ENCODE results near the gene NUDT6.

NUDT6 gene

DNA sequence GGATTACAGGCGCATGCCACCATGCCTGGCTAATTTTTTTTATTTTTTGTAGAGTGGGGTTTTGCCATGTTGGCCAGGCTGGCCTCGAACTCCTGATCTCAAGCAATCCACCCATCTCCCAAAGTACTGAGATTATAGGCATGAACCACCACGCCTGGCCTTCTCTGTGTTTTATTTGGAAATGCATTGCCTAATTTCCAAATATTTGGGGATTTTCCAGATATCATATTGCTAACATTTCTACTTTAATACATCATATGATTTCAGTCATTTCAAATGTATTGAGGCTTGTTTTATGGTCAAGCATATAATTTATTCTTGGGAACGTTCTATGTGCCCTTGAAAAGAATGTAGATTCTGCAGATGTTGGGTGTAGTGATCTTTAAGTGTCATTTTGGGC is 57.0 kb downstream of the NUDT6 start:
- Histone ChIP-seq H3K9me3 (ENCODE audit: control insufficient read depth, low read length) (no peaks in the 10 kb centered on the region), H3K4me2 (ENCODE audit: low read length) (no peak overlapping the region), H2AFZ (no peak overlapping the region), H3K36me3 (ENCODE audit: control insufficient read depth, insufficient read depth, low read length) (no peaks in the 10 kb centered on the region), H3K27ac (no peak overlapping the region), H3K9ac (no peak overlapping the region), H3K4me3 (ENCODE audit: low read depth, low read length) (no peak overlapping the region), H3K27me3 (ENCODE audit: control insufficient read depth, insufficient read depth, low read length) (no peaks in the 10 kb centered on the region), H3K79me2 (peaks cover 2% of the 10 kb centered on the region), H3K4me1 (no peaks in the 10 kb centered on the region)
- TF ChIP-seq, protein P1, sequence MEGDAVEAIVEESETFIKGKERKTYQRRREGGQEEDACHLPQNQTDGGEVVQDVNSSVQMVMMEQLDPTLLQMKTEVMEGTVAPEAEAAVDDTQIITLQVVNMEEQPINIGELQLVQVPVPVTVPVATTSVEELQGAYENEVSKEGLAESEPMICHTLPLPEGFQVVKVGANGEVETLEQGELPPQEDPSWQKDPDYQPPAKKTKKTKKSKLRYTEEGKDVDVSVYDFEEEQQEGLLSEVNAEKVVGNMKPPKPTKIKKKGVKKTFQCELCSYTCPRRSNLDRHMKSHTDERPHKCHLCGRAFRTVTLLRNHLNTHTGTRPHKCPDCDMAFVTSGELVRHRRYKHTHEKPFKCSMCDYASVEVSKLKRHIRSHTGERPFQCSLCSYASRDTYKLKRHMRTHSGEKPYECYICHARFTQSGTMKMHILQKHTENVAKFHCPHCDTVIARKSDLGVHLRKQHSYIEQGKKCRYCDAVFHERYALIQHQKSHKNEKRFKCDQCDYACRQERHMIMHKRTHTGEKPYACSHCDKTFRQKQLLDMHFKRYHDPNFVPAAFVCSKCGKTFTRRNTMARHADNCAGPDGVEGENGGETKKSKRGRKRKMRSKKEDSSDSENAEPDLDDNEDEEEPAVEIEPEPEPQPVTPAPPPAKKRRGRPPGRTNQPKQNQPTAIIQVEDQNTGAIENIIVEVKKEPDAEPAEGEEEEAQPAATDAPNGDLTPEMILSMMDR (IDR thresholded peaks at IDR 0.05): no peak

DNA sequence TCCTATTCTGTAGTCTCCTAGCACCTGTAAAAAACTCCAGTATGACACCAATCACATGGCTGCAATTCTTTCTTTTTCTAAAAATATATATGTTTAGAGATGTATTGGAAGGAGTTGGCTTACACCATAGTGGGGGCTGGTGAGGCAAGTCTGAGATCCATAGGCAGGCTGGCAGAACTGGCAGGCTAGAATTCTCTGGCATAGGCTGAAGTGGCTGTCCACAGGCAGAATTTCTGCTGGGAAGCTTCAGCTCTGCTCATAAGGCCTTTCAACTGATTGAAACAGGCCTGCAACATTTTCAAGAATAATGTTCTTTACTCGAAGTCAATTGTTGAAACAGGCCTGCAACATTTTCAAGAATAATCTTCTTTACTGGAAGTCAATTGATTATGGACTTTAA is 58.8 kb downstream of the NUDT6 start:
- Histone ChIP-seq H2AFZ (no peak overlapping the region), H3K4me1 (no peaks in the 10 kb centered on the region), H3K36me3 (ENCODE audit: control insufficient read depth, insufficient read depth, low read length) (no peaks in the 10 kb centered on the region), H3K9ac (no peak overlapping the region), H3K27ac (no peak overlapping the region), H3K4me2 (ENCODE audit: low read length) (no peak overlapping the region), H3K4me3 (ENCODE audit: low read depth, low read length) (no peak overlapping the region), H3K27me3 (ENCODE audit: control insufficient read depth, insufficient read depth, low read length) (no peaks in the 10 kb centered on the region), H3K79me2 (peaks cover 2% of the 10 kb centered on the region), H3K9me3 (ENCODE audit: control insufficient read depth, low read length) (no peaks in the 10 kb centered on the region)
- TF ChIP-seq, protein P1 (IDR thresholded peaks at IDR 0.05): no peak

DNA sequence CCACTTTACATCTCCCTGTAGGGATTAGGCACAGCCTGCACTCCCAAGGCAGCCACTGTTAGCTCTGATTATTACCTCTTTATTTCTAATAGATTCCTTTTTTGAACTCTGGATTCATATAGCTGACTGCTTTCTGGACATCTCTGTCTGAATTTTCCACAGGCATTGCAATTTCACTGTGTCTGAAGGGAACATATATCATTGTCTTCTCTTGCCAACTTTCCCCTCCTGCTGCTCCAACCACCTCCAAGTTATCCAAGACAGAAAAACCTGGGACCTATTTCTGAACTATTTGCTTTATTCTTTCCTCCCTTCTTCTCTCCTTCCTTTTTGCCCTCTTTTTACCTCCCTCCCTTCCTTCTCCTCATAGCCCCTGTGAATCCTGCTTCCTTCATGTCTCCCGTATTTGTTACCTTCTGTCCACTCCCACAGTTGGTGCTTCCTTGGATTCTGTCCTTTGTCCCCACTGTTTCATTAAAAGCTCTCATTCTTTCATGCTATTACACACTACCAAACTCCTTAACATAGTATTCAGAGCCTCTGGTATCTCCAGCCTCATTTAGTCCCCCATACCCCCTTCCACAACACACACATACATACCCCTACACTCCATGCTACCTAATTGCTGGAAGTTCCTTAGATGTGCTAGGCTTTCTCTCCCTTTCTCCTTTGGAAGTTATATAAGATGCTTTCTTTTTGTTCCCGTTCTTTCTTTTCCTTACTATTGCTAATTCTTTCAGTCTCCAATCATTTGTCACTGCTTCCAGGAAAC is 61.0 kb downstream of the NUDT6 start:
- Histone ChIP-seq H3K27ac (no peak overlapping the region), H3K9me3 (ENCODE audit: control insufficient read depth, low read length) (no peaks in the 10 kb centered on the region), H3K9ac (no peak overlapping the region), H3K4me3 (ENCODE audit: low read depth, low read length) (no peak overlapping the region), H3K4me2 (ENCODE audit: low read length) (no peak overlapping the region), H3K36me3 (ENCODE audit: control insufficient read depth, insufficient read depth, low read length) (no peaks in the 10 kb centered on the region), H3K4me1 (no peaks in the 10 kb centered on the region), H3K79me2 (no peaks in the 10 kb centered on the region), H2AFZ (no peak overlapping the region), H3K27me3 (ENCODE audit: control insufficient read depth, insufficient read depth, low read length) (no peaks in the 10 kb centered on the region)
- TF ChIP-seq, protein P1 (IDR thresholded peaks at IDR 0.05): no peak

DNA sequence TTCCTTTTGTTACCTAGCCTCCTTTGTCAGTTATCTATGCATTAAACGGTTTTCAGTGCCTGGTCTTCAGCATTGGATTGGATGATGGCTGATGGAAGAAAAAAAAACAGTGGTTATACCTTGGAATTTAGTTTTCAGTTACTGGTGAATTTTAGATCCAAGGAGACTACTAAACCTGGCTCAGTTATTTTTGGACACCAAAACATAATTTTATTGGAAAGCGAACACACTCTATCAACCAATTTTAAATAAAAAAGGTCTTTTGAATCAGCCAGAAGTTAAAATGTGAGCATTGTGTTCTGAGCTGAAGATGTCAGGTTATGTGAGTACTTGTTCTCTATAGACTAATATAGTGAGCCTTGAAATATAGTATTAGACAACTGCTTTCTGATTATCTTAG is 63.7 kb downstream of the NUDT6 start:
- no peaks in the 10 kb centered on the region for H3K79me2 ChIP-seq
- H3K4me3 ChIP-seq (ENCODE audit: low read depth, low read length): no peak overlapping the region
- H3K4me1 ChIP-seq: no peaks in the 10 kb centered on the region
- H3K36me3 ChIP-seq (ENCODE audit: control insufficient read depth, insufficient read depth, low read length): no peaks in the 10 kb centered on the region
- no peak overlapping the region for H2AFZ ChIP-seq
- H3K9ac ChIP-seq: no peak overlapping the region
- H3K27me3 ChIP-seq (ENCODE audit: control insufficient read depth, insufficient read depth, low read length): no peaks in the 10 kb centered on the region
- no peaks in the 10 kb centered on the region for H3K9me3 ChIP-seq (ENCODE audit: control insufficient read depth, low read length)
- no peak overlapping the region for H3K4me2 ChIP-seq (ENCODE audit: low read length)
- TF ChIP-seq, protein P1 (IDR thresholded peaks at IDR 0.05): no peak
- H3K27ac ChIP-seq: no peak overlapping the region

DNA sequence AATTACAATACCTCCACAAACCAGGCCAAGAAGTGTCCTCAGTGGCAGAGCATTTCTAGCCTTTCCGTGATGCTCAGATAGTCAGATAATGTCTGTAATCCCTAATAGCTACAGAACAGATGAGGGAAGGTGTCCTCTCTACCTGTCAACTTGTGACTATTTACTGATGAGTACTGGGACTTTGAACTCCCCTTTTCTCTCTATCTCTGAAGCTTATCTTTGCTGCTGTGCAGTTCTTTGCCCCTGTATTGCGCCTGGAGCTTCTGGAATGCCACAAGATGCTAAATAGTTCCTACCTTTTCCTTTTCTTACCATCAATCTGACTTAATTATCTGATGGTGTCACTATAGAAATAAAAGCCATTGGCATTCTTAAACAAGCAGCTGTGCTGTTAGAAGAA is 65.2 kb downstream of the NUDT6 start:
- Histone ChIP-seq H3K27ac (no peak overlapping the region), H3K4me1 (no peaks in the 10 kb centered on the region), H3K4me3 (ENCODE audit: low read depth, low read length) (no peak overlapping the region), H3K9ac (no peak overlapping the region), H3K79me2 (no peaks in the 10 kb centered on the region), H3K9me3 (ENCODE audit: control insufficient read depth, low read length) (no peaks in the 10 kb centered on the region), H3K4me2 (ENCODE audit: low read length) (no peak overlapping the region), H2AFZ (no peak overlapping the region), H3K36me3 (ENCODE audit: control insufficient read depth, insufficient read depth, low read length) (no peaks in the 10 kb centered on the region), H3K27me3 (ENCODE audit: control insufficient read depth, insufficient read depth, low read length) (no peaks in the 10 kb centered on the region)
- TF ChIP-seq, protein P1 (IDR thresholded peaks at IDR 0.05): no peak

All from parathyroid adenoma (tissue), 2 donors.